ENCODE results near the gene SPEN.
"Not testable (repeated sequence)": the region's sequence is repeated elsewhere in the genome, so short reads cannot be mapped to it uniquely, and the experiment has no call there.

SPEN gene

DNA sequence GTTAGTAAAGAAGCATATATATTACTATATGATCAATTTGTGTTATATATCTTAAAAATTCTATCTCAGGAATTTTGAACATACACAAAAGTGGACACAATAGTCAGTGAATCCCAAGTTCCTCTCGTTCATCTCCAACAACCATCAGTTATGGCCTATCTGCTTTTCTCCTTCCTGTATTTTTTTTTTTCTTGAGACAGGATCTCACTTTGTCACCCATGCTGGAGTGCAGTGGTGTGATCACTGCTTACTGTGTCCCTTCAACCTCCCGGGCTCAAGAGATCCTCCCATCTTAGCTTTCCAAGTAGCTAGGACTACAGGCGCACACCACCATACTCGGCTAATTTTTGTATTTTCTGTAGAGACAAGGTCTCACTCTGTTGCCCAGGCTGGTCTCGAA, 9.4 kb downstream of the SPEN start:
- no peak for DNase-seq

DNA sequence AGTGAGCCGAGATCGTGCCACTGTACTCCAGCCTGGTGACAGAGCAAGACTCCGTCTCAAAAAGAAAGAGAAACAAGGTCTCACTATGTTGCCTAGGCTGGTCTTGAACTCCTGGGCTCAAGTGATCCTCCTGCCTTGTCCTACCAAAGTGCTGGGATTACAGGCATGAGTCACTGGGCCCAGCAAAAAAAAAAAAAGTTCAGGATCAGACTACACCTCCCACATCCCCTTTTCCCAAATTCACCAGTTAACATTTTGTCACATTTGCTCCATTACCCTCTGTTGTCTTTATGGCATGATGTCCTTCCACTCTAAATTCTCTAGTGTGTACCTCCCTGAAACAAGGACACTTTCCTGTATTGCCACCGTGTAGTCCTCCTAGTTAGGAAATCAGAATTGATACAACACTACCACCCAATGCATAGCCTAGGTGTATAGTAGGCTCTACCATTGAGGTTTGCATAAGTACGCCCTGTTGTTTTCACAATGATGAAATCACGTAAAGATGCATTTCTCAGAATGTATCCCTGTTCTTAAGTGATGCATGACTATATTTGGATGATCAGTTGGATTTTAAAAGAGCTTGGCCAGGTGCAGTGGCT, 10.7 kb downstream of the SPEN start:
- no peak for DNase-seq

DNA sequence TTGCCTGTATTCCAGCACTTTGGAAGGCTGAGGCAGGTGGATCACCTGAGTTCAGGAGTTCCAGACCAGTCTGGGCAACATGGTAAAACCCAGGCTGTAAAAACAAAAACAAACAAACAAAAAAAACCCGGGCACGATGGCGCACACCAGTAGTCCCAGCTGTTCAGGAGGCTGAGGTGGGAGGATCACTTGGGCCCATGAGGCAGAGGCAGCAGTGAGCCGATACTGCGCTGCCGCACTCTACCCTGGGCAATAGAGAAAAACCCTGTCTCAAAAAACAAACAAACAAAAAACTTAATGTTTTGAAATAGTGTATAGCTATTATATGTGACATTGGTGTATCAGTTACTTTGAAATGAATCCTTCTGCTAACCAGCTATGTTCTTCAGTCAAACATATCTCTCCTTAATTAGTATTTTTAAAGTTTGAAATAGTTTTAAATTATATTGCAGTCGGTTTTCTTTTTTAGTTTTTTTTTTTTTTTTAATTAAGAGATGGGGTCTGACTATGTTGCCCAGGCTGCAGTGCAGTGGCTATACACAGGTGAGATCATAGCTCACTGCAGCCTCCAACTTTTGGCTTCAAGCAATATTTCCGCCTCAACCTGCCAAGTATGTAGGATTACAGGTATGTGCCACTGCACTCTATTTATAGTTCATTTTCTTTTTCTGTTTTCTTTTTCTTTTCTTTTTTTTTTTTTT, 11.3 kb downstream of the SPEN start:
- DNase-seq, result no peak

GRCh38 chr1:15863156-15863901, 15.8 kb downstream of the SPEN start:
- DNase-seq, result no peak

GRCh38 chr1:15866721-15867201, 19.3 kb downstream of the SPEN start:
- DNase-seq, result no peak

DNA sequence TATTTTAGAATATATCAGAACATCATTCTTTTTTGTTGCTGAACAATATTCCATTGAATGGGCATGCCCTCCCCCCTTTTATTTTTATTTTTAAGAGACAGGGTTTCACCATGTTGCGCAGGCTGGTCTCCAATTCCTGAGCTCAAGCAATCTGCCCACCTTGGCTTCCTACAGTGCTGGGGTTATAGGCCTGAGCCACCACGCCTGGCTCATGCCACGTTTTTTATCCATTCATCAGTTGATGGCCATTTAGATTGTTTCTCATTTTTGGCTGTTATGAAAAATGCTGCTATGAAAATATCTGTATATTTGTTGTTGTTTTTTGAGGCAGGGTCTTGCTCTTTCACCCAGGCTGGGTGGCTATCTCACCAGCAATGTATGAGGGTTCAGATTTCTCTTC, 19.8 kb downstream of the SPEN start:
- no peak for DNase-seq

GRCh38 chr1:15869413-15869812, 21.9 kb downstream of the SPEN start:
- no peak for DNase-seq

DNA sequence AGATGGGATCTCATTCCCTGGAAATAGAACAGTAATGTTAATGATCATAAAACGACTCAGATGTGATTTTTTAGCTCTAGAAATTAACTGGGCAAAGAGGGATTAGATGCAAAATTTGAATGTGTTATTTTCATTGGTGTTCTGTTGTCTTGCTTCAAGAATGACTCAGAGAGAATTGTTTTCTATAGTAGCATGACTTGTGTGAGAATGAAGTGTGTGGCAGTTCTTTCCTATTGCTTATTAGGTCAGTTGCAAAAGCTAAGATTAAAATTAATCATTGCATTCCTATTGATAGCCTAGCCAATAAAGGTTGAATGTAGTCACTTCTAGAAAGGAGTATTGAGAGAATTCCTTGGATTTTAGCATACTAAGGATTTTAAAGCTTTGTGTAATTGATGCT, 22.9 kb downstream of the SPEN start:
- no peak for DNase-seq

GRCh38 chr1:15874471-15874870, 27.0 kb downstream of the SPEN start:
- DNase-seq, result no peak

- no peak for DNase-seq
Measured at GRCh38 chr1:15876357-15877055, 29.0 kb downstream of the SPEN start.

DNA sequence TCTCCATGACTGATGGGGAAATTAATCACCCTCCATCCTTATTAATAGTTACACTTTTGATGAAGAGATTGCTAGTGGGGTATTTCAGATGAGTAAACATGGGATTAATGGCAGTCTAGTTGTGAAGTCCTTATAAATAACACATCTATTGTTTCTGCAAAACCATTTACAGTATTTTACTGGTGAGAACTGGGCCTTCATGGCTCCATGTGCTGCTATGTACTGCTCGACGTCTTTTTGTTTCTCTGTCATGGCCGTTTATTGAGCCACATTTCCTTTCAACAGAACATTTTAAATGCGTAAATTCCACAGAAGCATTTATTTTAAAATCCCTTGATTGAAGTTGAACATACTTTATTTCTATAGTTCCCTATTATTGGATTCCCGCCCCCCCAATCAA, 34.5 kb downstream of the SPEN start:
- no peak for DNase-seq

DNA sequence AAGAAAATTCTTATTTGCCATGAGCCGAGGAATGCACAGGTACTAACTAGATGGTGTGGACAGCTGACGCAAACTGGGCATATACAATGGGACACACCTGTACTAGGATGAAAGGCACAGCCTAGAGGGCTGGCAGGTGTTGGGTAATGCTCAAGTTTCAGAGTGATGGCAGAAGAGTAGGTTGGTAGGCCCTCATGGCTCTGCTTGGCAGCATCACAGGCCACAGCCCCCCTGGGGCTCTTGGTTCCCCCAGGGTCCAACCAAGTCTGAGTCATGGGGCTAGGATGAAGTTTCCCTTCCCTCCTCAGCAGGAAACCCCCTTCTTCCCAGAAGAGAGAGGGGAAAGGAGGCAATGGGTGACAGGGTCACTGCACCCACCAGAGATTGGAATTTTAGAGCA, 35.2 kb downstream of the SPEN start:
- DNase-seq, result no peak

DNA sequence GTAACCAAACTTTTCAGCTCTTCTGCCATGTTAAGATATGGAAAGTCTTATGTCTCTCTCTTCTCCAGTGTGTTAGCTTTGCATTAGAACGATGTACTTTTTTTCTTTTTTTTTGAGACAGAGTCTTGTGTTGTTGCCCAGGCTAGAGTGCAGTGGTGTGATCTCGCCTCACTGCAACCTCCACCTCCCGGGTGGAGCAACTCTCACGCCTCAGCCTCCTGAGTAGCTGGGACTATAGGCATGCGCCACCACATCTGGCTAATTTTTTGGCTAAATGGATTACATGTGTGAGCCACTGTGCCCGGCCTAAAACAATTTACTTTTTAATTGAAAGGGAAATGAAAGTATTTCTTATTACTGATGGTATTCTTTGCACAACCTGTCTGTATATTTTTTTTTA, 35.8 kb downstream of the SPEN start:
- no peak for DNase-seq

GRCh38 chr1:15884477-15884876, 37.0 kb downstream of the SPEN start:
- DNase-seq, result no peak

- no peak for DNase-seq
Measured at GRCh38 chr1:15885269-15885668, 37.8 kb downstream of the SPEN start.

GRCh38 chr1:15885701-15886610, 38.4 kb downstream of the SPEN start:
- DNase-seq, result peak; percentile 57

GRCh38 chr1:15886611-15887167, 39.2 kb downstream of the SPEN start:
- DNase-seq, result no peak

GRCh38 chr1:15892857-15893599, 45.5 kb downstream of the SPEN start:
- DNase-seq, result not testable (repeated sequence)

DNA sequence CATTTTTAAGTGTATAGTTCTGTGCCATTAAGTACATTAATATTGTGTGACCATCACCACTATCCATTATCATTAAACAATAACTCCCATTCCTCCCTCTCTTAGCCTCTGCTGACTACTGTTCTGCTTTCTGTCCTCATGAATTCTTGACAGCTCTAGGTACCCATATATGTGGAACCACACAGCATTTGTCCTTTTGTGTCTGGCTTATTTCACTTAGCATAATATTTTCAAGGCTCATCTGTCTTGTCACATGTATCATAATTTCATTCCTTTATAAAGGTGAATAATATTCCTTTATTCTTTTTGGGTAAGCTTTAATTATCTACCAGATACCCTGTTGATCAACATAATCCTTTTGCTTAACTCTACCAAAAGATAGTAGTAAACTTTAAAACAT, 47.7 kb downstream of the SPEN start:
- no peak for DNase-seq

DNA sequence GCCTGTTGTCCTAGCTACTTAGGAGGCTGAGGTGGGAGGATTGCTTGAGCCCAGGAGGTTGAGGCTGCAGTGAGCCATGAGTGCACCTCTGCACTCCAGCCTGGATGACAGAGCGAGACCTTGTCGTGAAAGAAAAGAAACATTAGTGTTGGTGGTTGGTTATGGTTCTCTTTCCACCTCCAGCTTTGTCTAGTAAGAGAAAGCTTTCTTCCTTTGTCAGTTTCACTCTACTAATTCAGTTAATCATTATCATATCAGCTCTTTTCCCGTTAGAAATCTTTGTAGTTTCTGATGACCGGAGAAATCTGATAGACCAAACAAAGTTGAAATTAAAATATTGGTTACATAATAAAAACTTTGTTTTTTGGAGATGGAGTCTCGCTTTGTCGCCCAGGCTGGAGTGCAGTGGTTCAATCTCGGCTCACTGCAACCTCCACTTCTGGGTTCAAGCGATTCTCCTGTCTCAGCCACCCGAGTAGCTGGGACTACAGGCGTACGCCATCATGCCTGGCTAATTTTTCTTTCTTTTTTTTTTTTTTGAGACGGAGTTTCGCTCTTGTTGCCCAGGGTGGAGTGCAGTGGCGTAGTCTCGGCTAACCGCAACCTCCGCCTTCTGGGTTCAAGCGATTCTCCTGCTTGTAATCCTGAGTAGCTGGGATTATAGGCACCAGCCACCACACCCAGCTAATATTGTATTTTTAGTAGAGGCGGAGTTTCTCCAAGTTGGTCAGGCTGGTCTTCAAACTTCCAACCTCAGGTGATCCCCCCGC, 49.5 kb downstream of the SPEN start:
- DNase-seq, result not testable (repeated sequence)
